ENCODE measurements around the gene COMMD6.
A peak's percentile ranks its signal among the peaks of the same experiment; 100 is the strongest.

The COMMD6 gene

DNA sequence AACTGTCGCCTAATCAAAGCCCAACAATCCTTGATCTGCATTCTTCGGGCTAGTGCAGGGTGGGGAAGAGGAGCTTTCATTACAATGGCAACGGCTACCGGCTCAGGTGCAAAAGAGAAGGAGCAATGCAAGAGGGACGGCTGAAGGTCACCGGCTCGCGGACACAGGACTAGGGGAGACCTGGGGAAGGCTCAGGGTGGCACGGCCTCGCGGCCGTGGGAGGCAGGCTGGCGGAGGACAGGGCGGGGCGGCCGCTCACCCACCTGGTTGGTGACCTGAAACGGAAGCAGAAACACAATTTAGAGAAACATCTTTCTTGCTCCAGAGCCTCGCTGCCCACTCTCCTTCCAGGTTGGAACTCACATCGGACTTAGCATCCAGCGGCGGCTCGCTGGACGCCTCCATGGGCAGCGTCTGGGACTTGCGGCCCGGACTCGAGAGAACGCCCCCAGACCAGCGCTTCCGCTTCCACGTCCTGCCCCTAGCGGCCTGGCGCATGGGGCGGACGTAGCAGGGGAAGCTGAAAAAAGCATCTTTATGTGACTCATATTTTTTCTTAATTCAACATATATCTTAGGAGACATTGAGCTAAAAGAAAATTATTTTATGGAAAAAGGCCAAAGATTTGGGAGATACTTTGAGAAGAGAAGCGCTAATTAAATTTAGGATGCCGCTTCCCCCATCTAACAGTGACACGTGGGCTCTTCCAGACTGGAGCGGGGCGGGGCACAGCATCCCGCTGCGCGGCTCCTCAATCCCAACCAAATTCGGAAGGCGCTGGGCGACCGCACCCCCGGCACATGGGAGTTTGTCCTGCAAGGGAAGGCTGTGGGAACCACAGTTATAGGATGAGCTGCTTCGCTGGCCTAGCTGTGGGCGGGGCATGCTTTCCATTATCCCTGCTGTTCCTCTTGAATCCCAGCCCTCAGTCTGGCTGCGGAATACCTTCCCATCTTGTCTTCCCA lies at the start of gene COMMD6:
Gene COMMD6 (minus strand): TSS at position 441 of the 965 bp plus-strand sequence. CDS start 36 bp downstream, at position 405.
- in situ Hi-C loops (cut with MboI; ENCODE audit: low pct_unique_long_range_greater_than_20kb, low sequenced_read_pairs, unreplicated experiment), result no loop called here
- peak; percentile 83 for DNase-seq (ENCODE audit: low spot score)
- TF ChIP-seq CTCF (IDR thresholded peaks at IDR 0.05; ENCODE audit: extremely low read depth, insufficient read depth, missing control alignments), result no peak

- no peak for TF ChIP-seq CTCF (IDR thresholded peaks at IDR 0.05; ENCODE audit: extremely low read depth, insufficient read depth, missing control alignments)
- DNase-seq (ENCODE audit: low spot score), result no peak
- in situ Hi-C loops (cut with MboI; ENCODE audit: low pct_unique_long_range_greater_than_20kb, low sequenced_read_pairs, unreplicated experiment), result no loop called here
Measured at GRCh38 chr13:75585153-75585552, 47.5 kb upstream of the COMMD6 start.

DNA sequence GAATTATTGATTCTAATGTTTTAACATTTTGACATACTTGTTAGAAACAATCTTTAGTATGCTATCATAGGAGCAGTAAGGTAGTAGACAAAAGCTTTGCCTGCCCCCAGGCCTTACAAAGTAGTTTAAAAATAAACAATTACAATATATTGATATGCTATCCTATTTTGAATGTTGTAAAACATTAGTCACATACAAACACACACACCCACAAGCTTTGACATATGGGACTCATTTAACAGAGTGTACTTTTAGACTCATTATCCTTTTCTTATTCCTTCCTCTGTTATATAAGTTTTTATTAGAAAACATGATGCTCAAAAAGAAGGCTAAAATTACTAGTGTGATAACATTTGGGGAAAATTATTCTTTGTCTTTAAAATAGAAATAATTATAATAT lies 45.5 kb upstream of the COMMD6 start:
- no peak for TF ChIP-seq CTCF (IDR thresholded peaks at IDR 0.05; ENCODE audit: extremely low read depth, insufficient read depth, missing control alignments)
- in situ Hi-C loops (cut with MboI; ENCODE audit: low pct_unique_long_range_greater_than_20kb, low sequenced_read_pairs, unreplicated experiment), result no loop called here
- no peak for DNase-seq (ENCODE audit: low spot score)

- no peak for TF ChIP-seq CTCF (IDR thresholded peaks at IDR 0.05; ENCODE audit: extremely low read depth, insufficient read depth, missing control alignments)
- DNase-seq (ENCODE audit: low spot score), result no peak
- in situ Hi-C loops (cut with MboI; ENCODE audit: low pct_unique_long_range_greater_than_20kb, low sequenced_read_pairs, unreplicated experiment), result no loop called here
Measured at GRCh38 chr13:75581874-75582640, 44.4 kb upstream of the COMMD6 start.

- in situ Hi-C loops (cut with MboI; ENCODE audit: low pct_unique_long_range_greater_than_20kb, low sequenced_read_pairs, unreplicated experiment), result no loop called here
- no peak for TF ChIP-seq CTCF (IDR thresholded peaks at IDR 0.05; ENCODE audit: extremely low read depth, insufficient read depth, missing control alignments)
- no peak for DNase-seq (ENCODE audit: low spot score)
Measured at GRCh38 chr13:75579529-75579928, 41.9 kb upstream of the COMMD6 start.

DNA sequence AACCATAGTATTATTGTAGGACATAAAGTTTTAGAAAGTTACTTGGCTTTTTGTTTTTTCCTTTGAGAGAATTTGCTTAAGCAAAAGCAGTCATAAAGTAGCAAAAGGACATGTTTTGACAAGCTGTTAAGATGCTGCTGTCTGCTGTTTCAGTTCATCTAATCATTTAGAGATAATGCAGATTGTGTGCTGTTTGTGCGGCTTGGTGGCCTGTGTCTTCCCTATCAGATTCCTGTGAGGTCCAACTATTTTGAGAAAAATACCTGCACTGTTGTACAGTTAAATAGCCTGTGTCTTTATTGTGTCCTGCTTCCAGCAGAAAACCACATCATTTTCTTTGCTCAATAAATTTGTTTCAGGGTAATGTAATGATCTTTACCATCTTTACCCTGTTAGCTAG lies 31.9 kb upstream of the COMMD6 start:
- DNase-seq (ENCODE audit: low spot score), result no peak
- in situ Hi-C loops (cut with MboI; ENCODE audit: low pct_unique_long_range_greater_than_20kb, low sequenced_read_pairs, unreplicated experiment), result no loop called here
- TF ChIP-seq CTCF (IDR thresholded peaks at IDR 0.05; ENCODE audit: extremely low read depth, insufficient read depth, missing control alignments), result no peak

All from GM13977 (cell line).